GM18499 (cell line): Measurements from ENCODE around the gene NECAB2.

Source experiments
- ATAC-seq: cut with Tn5 transposase; IDR thresholded peaks from one replicate; pipeline ENCODE4 v1.9.1; 2021; ENCODE audit warnings: moderate number of reproducible peaks; ENCODE audit not compliant: insufficient read depth, unreplicated experiment

The NECAB2 gene

DNA sequence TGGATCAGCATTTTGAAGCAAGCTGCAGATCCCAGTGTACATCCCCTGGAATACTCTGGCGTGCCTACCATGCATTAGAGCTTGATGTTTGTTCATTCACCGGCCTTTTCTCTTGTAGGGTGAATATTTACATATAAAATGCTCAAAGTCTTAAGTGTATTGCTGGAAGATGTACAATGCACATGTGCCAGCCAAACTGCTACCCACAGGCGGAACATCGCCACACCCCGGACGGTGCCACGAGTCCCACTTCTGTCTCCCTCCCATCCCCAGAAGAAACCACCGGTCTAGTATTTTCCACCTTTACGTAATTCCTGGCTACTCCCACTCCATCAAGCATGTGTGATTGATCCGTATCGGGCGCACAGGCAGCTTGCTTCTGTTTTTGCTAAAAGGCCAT is 70.4 kb downstream of the NECAB2 start:
- ATAC-seq, result no peak

DNA sequence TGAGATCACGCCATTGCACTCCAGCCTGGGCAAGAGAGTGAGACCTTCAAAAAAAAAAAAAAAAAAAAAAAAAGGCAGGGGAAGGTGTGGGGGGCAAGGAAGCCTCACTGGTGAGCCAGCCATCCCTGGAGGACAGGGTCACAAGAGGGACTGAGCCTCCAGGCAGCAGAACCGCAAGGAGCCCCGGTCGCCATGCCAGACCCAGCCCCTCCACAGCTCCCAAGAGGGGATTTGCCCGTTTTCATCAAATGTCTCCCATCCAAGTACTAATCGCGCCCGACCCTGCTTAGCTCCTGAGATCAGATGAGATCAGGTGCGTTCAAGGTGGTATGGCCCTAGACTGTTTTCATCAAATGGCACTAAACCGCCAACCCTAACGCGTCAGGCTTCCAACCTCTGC is 71.7 kb downstream of the NECAB2 start:
- ATAC-seq, result no peak

DNA sequence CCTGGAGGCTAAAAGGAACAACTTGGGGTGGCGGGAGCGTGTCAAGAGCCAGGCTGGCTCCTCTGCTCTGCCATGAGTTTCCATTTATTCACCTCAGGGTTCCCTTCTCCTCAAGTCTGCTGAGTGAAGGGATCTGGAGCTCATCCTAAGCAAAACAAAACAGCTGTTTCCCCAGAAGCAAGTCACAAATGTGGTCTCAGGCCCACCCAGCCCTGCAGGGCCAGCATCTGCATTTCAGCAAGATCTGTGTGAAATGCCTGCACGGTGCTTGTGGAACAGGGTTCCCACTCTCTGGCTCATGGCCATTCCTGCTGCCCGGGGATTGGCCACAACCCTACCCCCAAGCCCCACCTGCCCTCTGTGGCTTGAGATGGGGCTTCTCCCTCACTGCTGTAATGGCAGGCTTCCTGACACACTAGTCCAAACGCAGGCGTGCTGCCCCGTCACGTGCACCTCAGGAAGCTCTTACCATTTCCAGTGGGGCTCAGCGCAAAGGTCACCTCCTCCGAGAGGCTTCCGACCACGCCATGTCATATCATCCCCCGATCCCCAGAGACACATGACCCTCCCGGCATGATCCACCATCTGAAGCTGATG is 72.3 kb downstream of the NECAB2 start:
- no peak for ATAC-seq

DNA sequence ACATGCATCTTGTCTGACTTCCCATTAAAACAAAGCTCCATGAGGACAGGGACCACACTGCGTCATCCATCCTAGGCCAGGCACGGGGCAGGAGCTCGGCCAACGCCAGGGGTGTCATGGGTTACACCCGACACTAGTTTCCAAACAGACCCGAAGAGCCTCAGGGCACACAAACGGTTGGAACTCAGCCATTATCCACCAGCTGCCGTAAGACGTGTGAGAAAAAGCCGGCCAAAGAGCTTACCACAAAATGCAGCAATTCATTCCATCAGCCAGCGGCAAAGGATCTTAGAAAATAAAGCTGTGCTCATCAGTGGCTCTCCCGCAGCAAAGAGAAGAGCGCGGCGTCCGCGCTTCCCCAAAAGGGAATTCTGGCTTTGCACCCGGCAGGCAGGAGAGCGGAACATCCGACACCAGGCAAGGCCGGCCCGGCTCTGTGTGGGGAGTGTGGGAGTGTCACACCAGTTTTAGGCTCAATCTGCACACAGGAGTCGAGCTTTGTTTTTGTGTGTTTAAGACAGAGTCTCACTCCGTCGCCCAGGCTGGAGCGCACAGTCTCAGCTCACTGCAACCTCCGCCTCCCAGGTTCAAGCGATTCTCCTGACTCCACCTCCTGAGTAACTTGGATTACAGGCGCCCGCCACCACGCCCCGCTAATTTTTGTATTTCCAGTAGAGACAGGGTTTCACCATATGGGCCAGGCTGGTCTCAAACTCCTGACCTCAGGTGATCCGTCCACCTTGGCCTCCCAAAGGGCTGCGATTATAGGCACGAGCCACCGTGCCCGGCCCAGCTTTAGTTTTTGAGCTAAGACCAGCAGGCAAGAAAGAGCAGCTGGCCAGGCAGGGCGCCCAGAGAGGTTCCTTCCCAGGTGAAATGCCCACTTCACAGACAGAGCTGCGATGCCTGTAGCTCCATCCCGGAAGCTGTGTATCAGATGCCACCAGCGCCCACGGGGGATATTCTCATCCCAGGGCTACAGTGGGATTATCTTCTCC is 73.1 kb downstream of the NECAB2 start:
- ATAC-seq, result no peak

DNA sequence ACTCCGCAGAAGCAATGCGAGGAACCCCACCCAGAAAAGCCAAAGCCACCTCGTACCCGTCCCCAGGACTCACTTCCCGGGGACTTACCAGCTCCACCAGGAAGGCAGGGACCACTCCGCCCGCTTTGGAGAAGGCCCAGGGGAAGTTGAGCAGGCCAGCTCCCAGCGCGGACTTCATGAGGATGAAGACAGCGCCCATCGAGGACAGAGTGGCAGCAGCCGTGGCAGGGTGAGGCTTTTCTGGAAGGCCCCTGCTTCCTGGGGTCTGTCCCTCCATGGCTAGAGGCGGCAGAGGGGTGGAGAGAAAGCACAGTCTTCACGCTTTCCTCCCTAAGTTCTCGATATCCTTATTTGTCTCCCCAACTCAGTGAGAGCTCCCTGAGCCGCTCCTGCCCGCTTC is 73.8 kb downstream of the NECAB2 start:
- ATAC-seq, result no peak

DNA sequence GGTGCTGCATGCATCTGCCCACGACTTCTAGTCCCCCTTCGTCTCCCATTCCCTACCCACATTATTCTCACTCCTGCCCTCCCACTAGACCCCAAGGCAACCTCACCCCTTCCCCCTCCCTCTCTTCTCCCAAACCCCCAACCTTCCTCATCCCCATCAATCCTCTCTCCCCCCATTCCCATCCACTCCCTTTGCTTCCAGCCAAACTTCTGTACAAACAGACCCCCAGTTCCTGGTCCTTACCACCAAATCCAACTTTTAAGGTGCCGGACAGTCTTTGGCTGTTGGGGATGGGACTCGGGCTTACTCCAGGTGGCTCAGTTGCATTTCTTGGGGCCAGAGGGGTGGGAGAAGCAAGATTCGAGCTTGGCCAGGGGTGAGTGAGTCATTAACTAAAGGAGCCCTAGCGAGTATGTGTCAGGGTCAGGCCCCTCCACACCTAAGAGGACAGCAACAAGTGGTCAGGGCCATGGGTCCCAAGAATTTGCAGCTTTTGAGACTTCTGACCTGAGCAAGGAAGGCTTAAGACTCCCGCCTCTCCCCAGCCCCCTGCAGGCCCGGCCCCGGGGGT is 74.3 kb downstream of the NECAB2 start, which contains the start of gene SLC38A8:
Gene SLC38A8 (minus strand): TSS at position 488 of the 571 bp plus-strand sequence. CDS start 638 bp downstream, outside the sequence.
- ATAC-seq, result no peak

DNA sequence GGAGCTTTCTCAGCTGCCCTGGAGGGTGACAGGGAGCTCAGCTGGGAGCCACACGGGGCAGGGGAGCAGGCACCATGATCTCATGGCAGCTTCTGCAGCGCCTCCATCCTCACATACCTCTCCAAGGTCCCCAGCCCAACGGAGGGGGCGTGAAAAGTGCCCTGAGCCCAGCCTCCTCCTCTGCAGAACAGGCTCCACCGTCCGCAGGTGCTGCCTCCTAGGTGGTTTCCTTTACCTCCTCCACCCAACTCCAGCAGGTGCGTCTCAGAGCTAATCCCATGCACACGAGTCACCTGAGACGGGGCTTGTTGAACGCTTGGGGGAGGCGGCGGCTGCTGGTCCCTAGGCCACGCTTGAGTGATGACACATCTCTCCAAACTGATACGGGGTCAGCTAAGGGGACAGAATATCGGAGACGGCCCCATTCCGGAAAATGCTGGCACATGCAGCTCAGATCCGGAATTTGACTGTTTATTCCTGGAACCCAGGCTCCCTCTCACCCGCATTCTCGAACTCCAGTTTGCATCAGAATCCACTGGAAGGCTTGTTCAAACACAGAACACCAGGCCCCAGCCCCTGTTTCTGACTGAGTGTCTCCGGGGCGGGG is 74.9 kb downstream of the NECAB2 start:
- ATAC-seq, result no peak

DNA sequence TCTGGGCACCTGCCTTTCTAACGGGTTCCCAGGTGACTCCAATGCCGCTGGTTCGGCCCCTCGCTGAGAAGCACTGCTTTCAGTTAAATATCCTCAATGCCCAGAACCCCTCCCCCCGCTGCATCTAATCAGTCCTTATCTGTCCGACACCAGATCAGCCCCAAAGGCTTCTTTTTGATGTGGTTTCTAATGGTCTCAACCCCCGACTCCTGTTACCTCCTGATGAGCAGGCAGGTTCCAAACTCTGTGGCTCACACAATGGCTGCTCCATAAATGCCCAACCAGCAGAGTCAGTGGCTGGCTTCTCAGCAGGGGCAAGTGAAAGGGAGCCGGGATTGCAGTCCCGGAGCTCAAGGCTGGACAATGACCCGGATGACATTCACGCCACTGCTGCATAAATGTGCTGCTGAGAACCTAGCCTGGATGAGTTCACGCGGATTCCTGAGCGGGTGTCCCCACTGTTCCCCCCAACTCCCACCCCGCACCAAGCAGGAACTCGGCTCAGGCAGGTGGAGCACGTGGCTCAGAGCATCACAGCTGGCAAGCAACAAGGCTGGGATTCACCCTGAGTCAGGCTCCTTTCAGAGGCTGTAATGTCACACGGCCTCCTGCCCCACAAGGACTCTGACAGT is 75.6 kb downstream of the NECAB2 start:
- ATAC-seq, result no peak

DNA sequence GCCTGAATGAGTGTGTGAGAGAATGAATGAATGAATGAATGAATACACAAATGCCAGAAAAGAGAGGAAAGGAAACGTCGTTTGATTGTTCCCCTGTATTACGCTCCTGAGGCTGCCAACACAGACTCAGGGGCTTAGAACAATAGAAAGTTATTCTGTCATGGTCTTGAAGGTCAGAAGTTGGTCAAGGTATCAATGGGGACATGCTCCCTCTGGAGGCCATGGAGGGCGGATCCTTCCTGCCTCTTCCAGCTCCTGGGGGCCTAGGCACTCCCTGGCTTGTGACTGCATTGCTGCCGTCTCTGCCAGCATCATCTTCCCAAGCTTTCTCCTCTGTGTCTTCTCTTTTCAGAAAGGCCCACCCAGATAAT is 76.1 kb downstream of the NECAB2 start:
- no peak for ATAC-seq

DNA sequence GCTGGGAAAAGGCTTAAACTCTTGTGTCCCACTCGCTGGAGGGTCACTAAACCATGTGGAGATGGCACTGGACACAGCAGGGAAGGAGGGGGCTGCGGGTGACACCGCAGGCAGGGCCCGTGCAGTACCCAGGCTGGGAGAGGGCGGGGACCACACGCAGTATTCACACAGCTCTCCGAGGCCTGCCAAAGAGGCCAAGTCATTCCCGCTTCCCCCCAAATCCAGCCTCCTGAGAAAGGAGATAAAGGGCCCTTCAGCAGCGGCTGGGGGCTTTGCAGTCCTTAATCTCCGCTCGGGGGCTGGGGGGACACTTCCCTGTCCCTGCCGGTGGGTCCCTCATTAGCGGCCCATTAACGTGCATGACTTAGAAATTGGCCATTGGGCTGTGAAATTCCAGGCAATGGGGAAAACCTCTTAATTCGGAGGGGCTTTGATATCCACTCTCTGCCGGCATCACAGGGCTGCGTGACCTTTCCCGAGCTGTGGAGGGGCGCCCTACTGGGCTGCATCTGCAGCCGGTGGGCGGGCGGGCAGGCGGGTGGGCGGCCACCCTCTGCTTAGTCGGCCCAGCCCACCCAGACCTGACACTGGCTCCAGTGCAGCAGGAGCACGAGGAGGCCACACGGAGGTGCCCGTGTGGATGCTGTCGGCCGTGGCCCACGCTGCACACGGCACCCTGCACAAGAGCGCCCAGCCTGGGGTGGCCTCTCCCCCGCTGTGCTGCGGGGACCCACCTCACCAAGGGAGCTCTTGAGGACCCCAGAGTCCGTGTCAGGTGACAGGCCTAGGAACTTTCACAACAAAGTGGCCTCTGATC is 77.2 kb downstream of the NECAB2 start:
- ATAC-seq, result no peak

DNA sequence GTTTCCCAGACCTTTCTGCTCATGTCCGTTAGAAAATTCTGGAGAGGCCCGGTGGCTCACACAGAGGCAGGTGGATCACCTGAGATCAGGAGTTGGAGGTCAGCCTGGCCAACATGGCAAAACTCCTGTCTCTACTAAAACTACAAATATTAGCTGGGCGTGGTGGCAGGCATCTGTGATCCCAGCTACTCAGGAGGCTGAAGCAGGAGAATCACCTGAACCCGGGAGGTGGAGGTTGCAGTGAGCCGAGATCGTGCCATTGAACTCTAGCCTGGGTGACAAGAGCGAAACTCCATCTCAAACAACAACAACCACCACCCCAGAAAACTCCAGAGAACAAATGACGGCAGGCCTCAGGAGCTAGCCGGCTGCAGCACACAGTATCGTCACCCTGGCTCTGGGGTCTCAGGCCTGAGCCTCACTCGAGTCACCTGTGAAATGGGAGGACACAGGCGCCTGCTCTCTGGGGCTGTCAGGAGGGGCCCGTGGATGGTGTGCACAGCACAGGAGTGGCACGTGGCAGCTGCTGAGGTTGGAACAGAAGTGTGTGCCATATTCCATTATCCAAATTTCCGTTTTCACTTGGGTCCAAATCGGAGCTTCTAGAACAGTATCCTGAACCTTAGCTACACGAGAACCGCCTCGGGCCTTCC is 77.9 kb downstream of the NECAB2 start:
- ATAC-seq, result no peak

DNA sequence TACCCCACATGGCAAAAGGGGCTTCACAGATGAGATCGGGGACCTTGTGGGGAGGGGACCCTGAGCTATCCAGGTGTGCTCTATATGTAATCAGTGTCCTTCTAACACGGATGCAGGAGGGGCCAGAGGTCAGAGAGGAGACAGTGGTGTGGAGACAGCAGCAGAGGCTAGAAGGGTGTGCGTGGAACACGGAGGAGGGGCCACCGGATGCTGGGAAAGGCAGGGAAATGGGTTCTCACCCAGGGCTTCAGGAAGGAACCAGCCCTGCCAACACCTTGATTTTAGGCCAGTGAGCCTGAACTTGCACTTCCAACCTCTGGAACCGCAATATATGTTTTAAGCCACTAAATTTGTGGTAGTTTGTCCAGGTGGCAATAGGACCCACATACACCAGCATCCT is 79.2 kb downstream of the NECAB2 start:
- ATAC-seq, result no peak

DNA sequence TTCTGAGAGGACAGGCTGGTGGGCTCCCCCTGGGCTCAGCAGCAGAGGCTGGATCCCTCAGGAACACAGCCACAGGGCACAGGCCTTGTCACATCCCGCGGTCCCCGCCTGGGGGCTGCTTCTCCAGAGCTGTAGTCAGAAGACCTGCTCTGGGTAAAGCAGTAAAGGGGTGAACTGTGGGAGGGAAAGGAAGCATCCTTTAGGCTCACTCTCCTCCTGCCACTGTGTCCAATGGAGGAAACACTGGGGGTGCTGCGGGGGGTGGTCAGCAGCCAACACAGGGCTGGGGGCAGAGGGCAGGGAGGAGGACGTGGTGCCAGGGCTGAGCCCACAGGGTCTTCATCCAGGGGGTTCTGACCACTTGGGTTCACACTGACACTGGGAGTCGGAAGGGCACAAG is 79.6 kb downstream of the NECAB2 start:
- no peak for ATAC-seq

DNA sequence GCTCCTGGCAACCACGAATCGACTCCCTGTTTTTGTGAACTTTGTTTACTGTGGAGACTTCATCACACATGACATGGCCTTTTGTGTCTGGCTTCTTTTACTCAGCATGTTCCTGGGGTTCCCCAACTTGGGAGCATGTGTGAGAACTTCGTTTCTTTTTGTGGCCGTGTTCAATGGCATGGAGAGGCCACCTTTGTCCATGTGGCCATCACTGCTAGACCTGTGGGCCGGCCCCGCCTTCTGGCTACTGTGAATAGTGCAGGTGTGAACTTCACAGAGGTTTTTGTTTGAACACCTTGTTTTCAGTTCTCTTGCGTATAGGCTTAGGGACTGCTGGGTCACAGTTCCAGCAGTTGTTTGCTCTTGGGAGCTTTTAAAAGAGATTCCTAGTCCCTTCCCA is 80.2 kb downstream of the NECAB2 start:
- no peak for ATAC-seq

DNA sequence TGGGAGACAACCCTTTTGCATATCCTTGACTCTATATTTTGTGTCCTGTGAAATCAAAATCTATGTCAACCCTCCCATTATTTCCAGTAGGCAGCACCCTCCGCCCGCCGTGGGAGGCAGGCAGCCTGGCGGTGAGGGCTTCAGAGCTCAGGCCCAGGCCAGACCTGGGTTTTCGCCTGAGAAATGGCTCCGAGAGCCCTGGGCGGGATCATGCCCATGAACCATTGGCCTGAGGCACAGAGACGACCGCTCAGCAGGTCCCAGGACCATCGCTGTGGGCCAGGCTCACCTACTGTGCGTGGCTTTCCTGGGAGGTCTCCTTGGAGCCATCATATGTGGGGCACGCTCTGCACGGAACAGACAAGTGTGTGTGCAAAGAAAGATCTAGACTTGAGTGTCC is 80.8 kb downstream of the NECAB2 start:
- no peak for ATAC-seq

DNA sequence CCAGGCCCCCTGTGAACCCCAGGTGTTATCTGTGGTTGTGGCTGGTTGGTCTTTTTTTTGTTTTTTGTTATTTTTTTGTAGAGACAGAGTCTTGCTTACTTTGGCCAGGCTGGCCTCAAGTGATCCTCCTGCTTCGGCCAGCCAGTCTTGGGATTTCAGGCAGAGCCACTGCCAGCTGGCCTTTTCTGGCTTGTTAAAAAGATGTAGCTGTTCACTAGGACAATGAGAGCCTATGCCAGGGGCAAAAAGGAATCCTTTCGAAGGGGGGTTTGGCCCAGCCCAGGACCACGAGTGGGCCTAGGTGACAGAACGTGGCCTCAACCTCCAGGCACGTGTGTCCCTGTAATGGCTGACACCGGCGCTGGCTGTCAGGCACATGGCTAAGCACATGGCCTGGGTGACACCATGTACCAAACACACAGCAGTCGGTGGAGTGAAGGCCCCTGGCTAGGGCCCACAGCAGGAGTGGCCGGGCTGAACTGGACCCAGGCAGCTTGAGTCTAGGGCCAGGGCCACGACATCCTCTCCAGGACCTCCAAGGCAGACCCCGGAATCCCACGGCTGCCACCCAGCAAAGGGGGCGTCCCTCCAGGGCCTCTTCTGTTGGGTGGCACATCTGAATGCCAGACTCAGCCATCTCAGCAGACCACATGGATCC is 81.5 kb downstream of the NECAB2 start:
- ATAC-seq, result no peak

DNA sequence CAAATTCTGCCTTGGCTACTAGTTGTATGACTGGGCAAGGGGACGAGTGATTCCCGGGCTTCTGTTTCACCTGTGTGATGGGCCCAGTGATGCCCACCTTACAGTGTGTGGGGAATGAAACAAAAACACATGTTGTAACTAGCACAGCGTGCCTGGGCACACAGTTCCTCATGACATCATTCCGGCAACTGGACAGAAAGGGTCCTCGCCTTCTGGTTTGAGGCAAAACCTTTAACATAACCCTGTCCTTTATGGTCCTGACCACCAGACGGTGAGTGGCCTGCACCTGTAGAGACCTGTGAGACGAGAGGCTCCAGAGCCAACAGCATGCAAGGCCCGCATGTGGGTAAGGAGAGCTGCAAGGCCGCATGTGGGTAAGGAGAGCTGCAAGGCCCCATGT is 82.3 kb downstream of the NECAB2 start:
- ATAC-seq, result no peak

DNA sequence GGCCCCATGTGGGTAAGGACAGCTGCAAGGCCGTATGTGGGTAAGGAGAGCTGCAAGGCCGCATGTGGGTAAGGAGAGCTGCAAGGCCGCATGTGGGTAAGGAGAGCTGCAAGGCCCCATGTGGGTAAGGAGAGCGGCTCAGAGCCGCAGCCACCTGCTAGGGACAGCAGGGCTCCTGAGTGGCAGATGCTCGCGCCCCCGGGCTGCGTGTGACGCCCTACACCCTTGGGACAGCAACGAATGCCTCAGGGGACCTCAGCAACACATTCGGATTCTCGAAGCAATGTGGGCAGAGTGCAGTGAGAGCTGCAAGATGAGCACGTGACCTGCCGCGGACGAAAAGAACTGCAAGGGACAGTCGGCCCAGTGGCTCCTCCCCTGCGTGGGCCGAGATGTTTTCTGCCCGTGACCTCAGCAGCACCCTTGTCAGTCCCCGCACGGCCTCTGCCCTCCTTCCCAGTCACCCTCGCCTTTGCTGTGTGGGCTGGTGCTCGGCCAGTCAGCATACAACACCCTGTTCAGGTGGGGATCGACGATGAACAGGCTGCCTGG is 84.1 kb downstream of the NECAB2 start:
- ATAC-seq, result no peak
